Fibroblast of skin of abdomen (primary cell): ENCODE results near the gene DPH2.

ENCODE experiments used
- DNase-seq: peaks from one replicate; pipeline ENCODE4 v3.0.0-alpha.2; 2013

The DPH2 gene

GRCh38 chr1:43983253-43983899, 13.6 kb downstream of the DPH2 start:
- DNase-seq: no peak

GRCh38 chr1:43984855-43985254, 15.0 kb downstream of the DPH2 start:
- no peak for DNase-seq

- DNase-seq: no peak
Measured at GRCh38 chr1:43985984-43986595, 16.3 kb downstream of the DPH2 start.

GRCh38 chr1:43986712-43987111, 16.9 kb downstream of the DPH2 start:
- no peak for DNase-seq

- no peak for DNase-seq
Measured at GRCh38 chr1:43987159-43987902, 17.5 kb downstream of the DPH2 start.

GRCh38 chr1:43990271-43991199, 20.7 kb downstream of the DPH2 start:
- DNase-seq: no peak

- DNase-seq: no peak
Measured at GRCh38 chr1:43991200-43991475, 21.3 kb downstream of the DPH2 start.

GRCh38 chr1:43991476-43992231, 21.8 kb downstream of the DPH2 start, which contains the start of gene CCDC24:
CCDC24 (plus strand) TSS chr1:43991599; CDS start chr1:43991879, 280 bp downstream.
- DNase-seq: peak; percentile 73

- DNase-seq: no peak
Measured at GRCh38 chr1:43992232-43992995, 22.6 kb downstream of the DPH2 start.

GRCh38 chr1:43993206-43993914, 23.6 kb downstream of the DPH2 start:
- no peak for DNase-seq

- no peak for DNase-seq
Measured at GRCh38 chr1:43994071-43994470, 24.3 kb downstream of the DPH2 start.

GRCh38 chr1:43994794-43995790, 25.3 kb downstream of the DPH2 start:
- no peak for DNase-seq

GRCh38 chr1:43995984-43996732, 26.3 kb downstream of the DPH2 start:
- no peak for DNase-seq

GRCh38 chr1:43996733-43997115, 26.9 kb downstream of the DPH2 start:
- DNase-seq: no peak

- no peak for DNase-seq
Measured at GRCh38 chr1:43997295-43997999, 27.6 kb downstream of the DPH2 start.

GRCh38 chr1:43998000-43998378, 28.2 kb downstream of the DPH2 start:
- DNase-seq: no peak

- no peak for DNase-seq
Measured at GRCh38 chr1:43999455-43999854, 29.6 kb downstream of the DPH2 start.

GRCh38 chr1:44000122-44000665, 30.4 kb downstream of the DPH2 start:
- no peak for DNase-seq
